ENCODE measurements around the gene BPIFB6.

Gene BPIFB6

DNA sequence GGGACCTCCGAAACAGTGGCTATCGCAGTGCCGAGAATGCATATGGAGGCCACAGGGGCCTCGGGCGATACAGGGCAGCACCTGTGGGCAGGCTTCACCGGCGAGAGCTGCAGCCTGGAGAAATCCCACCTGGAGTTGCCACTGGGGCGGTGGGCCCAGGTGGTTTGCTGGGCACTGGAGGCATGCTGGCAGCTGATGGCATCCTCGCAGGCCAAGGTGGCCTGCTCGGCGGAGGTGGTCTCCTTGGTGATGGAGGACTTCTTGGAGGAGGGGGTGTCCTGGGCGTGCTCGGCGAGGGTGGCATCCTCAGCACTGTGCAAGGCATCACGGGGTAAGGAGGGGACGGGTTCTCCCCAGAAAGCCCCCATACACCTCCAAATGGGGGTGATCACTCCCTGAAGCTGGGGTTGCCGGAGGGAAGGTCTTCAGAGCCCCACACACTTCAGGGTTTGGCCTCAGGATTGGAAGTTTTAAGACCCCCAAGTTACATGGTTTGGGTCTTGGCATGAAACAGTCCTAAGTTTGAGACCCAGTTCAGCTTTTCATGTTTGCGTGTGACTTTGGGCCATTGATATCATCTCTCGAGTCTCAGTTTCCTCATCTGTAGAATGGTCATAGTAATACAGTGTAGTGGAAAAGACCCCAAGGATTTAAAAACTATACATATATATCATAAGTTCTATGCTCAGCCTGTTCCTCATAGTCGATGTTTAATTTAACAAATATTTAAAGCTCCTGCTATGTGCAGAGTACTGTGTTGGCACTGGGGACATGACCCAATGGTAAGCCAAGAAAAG lies 52.3 kb downstream of the BPIFB6 start:
- DNase-seq (ENCODE audit: low spot score) = no peak

DNA sequence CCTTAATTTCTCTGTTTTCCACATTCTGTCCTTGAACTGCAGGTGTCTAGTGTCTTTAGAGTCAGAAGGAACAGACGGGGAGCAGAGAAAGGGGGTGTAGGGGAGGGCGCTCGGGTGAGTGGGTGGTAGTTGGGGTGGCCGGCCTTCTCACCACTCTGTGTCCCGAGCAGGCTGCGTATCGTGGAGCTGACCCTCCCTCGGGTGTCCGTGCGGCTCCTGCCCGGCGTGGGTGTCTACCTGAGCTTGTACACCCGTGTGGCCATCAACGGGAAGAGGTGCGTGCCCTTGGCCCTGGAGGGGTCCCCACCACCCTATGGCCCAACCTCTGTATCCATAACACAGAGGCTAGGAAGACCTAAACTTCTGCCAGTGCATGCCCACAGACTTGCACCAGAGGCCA lies 53.3 kb downstream of the BPIFB6 start:
- no peak for DNase-seq (ENCODE audit: low spot score)

DNA sequence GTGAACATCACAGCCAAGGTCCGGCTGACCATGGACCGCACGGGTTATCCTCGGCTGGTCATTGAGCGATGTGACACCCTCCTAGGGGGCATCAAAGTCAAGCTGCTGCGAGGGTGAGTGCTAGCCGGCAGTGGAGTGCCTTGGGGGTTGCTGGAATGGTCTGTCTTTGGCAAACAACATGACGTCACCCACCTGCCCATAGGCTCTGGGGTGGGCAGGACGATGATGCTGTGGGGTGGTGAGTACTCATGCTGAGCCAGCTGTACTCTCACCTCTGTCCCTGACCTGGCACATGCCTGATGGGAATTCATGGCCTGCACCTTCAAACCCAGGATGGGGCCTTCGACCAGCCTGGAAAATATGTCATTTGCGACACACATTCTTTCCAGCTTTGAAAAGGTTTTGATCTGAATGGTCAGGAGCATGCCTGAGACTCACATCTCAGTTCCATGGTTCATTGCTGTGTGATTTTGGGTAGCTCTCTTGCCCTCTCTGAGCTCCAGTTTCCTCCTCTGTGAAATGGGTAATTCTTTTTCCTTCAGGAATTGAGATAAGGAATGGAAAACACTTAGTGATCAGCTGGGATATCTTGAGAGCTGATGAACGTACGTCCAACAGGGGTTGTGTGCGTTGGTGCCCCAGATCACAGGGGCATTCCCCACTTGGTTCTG lies 54.7 kb downstream of the BPIFB6 start:
- DNase-seq (ENCODE audit: low spot score) = no peak

DNA sequence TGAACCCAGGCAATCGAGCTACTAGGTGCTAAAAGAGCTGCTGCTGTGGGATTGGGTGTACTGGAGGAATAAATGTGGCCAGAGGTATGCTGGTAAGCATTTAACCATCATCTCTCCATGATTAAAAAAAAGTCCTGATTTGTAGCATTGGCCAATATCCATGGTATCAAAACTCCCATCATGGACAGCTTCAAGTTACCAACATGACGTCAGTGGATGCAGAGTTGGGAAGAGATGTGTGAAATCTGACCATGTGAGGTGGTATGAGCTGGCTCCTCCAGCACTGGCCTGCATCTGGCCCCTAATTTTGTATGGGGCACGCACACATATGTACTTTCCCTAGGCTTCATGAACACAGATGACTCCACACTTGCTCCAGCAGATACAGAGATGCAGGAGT lies 59.7 kb downstream of the BPIFB6 start:
- DNase-seq (ENCODE audit: low spot score) = no peak

DNA sequence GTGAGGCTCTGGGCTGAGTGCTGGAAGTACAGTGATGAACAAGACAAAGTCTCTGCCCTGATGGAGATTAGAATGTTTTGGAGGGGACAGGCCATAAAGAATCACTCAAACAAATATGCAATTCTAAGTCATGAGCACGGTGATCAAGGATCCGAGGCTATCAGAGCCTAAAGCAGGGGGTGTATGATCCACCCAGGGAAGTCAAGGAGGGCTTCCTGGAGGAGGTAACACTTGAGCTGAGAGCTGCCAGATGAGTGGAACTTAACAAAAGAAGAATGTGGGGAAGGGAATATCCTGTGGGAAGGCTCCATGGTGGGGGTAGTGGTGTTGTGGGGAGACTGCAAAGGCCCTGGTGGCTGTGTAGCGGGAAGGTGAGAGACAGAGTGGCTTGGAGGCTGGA lies 60.2 kb downstream of the BPIFB6 start:
- DNase-seq (ENCODE audit: low spot score) = no peak

DNA sequence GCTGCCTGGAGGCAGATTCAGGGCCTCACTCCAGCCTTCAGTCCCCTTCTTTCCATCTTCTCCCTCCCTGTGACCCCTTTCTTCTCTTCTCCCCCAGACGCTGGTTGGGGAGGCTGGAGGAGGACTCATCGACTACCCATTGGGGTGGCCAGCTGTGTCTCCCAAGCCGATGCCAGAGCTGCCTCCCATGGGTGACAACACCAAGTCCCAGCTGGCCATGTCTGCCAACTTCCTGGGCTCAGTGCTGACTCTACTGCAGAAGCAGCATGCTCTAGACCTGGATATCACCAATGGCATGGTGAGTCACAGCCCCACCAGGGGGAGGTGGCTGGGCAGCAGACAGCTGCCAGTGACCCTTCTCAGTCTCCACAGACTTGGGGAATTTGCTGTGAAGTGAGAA lies 60.9 kb downstream of the BPIFB6 start:
- no peak for DNase-seq (ENCODE audit: low spot score)

DNA sequence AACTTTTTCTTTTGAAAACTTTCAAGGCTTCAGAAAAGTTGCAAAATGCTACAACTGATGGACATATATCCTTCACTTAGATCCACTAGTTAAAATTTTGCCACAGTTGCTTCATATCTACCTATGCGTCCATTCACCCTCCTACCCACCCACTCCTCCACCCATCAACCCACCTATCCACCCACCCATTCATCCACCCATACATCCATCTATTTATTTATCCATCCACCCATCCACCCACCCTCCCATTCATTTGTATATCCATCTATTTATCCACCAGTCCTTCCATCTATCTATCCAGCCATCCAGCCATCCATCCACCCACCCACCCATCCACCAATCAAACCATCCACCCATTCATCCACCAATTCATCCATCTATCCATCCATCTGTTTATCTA lies 61.6 kb downstream of the BPIFB6 start:
- DNase-seq (ENCODE audit: low spot score) = no peak

DNA sequence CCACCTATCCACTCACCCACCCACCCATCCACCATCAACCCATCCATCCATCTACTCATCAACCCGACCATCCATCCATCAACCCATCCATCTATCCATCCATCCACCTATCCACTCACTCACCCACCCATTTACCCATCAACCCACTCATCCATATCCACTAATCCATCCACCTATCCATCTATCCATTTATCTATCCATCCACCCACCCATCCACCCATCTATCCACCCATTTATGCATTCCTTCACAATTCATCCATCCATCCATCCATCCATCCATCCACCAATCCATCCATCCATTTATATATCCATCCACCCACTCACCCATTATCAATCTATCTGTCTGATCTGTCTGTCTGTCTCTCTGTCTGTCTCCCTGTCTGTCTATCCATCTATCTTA lies 62.1 kb downstream of the BPIFB6 start:
- no peak for DNase-seq (ENCODE audit: low spot score)
